Medulla oblongata (tissue), 1 donor: ENCODE results near the gene AMIGO2.

Experiments used
- DNase-seq: peaks from one replicate; pipeline ENCODE4 v3.0.0-alpha.2; 2015; ENCODE audit errors: extremely low spot score

The AMIGO2 gene

DNA sequence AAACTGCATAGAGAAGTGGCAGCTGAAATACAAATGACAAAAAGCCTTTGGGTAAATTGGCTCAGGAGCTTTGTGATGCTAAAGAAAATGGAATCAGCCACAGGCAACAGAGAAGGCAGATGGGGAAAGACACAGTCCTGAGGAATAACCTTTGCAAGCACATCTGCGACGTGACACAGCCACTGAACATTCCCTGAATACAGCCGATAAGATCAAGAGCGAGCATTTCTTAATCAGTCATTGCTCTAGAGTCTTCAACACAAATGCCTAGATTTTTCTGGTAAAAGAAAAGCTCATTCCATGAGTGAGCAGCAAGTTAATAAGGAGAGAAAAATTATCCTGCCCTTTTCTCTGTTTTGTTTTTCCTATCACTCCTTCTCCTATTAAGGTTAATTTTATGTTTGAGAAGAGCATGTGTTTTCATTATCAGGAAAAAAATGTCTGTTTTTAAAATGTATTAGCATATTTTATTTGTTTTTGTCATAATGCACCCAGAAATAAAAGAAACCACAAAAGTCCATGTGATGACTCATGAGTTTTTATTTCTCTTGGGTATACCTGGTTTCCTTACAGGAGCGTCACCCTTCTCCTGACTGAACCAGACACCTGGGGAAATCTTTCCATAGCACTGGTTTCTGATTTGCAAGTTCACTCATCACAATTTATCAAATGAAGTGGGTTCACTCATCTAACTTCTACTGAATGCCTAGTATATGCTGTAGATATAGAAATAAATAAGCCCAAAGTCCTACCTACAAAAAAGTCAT lies 45.8 kb downstream of the AMIGO2 start:
- DNase-seq: no peak

DNA sequence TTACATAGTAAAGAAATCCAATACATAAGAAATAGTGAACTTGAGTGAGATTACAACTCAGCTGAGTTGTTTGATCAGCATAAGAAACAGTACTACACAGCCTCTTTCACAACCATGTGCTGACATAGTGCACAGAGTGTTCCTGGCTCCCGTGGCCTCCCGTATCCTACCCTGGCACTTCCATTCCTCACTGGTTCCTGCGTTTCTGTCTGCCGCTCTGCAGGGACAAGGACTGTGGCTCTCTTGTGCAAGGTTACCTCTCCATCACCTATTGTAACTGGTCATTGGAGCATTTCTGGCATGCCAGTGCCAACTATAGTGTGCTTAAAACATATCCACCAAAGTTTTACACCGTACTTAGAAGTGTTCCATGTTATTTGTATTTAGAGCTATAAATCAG lies 46.7 kb downstream of the AMIGO2 start:
- DNase-seq: no peak

DNA sequence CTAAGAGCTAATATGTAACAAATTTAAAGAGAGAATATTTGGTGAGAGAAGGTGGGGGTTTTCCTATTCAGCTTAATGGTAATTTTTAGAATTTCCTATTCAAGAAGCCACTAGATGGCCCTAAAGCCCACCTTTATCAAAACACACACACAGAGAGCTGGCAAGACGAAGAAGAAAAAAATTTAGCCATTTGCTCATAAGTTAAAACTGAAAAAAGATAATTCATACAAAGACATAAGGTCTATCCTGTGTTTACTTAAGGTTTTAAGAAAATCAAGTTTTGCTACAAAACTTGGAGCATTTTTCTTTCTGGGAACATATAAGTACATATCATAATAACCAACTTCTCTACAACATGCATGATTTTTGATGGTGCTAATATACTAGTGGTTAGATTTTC lies 47.1 kb downstream of the AMIGO2 start:
- DNase-seq: peak; percentile 70

DNA sequence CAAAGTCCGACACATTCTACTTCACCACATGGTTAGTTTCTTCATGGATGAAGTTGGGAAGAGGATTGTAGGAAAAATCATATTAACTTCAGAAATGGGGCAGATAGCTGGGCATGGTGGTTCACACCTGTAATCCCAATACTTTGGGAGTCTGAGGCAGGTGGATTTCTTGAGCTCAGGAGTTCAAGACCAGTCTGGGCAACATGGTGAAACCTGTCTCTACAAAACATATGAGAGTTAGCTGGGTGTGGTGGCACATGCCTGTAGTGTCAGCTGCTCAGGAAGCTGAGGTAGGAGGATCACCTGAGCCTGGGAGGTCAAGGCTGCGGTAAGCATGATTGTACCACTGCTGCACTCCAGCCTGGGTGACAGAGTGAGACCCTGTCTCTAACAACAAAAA lies 49.9 kb downstream of the AMIGO2 start:
- no peak for DNase-seq

DNA sequence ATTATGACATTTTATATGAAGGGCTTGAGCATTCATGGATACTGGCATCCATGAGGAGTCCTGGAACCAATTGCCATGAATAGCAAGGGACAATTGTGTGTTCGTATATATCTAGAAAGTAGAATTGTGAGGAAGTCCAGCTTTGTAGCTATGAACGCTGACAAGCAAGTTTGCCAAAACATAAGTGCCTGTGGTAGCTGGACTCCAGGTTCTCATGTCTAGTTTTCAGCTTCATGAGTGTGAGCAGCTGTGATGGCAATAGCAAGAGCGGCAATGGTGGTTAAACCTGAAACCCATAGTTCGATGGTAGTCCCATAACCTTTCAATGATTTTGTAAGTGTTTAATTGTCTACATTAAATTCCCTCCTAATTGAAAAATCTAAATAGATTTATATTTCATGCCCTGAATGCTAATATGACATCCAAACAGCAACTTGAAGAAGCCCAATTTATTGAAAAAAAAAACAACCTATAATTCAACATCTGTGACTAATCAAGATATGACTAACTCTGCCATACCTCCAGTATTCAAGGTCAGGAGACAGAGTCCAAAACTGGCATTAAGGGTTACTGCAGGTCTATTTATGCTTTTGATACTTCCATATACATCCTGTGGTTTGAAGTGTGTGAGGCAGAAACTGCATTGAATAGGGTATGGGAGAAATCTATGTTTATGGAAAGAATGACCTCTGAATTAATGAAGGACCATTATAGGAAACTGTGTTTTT lies 50.6 kb downstream of the AMIGO2 start:
- no peak for DNase-seq

DNA sequence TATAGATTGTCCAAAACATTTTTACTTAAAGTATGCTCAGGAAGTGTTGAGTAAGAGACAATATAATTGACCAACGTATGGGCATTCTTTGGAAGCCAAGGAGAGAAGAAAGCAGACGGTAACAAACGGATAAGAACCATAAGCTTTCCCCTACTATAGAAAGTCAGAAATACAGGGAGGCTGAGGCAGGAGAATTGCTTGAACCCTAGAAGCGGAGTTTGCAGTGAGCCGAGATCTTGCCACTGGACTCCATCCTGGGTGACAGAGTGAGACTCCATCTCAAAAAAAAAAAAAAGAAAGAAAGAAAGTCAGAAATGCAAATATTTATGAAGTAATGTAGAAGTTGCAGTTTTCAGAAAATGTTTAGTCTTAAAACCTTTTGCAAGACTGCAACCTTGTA lies 51.6 kb downstream of the AMIGO2 start:
- DNase-seq: no peak
